HG03378 (cell line): Measurements from ENCODE around the gene WASHC1.
"Not testable (repeated sequence)": the region's sequence is repeated elsewhere in the genome, so short reads cannot be mapped to it uniquely, and the experiment has no call there.

Experiments used
- ATAC-seq: cut with Tn5 transposase; IDR thresholded peaks from one replicate; pipeline ENCODE4 v1.9.1; 2021; ENCODE audit warnings: mild to moderate bottlenecking, moderate library complexity; ENCODE audit not compliant: unreplicated experiment

Gene WASHC1

GRCh38 chr9:14129-14809 is 15.0 kb downstream of the WASHC1 start:
- not testable (repeated sequence) for ATAC-seq

GRCh38 chr9:11206-11605 is 18.1 kb downstream of the WASHC1 start:
- not testable (repeated sequence) for ATAC-seq

GRCh38 chr9:10653-11053 is 18.6 kb downstream of the WASHC1 start:
- not testable (repeated sequence) for ATAC-seq

GRCh38 chr9:10207-10606 is 19.0 kb downstream of the WASHC1 start:
- ATAC-seq = not testable (repeated sequence)
